Parathyroid adenoma (tissue), 2 donors: ENCODE results near the gene MRPL46.
"Not testable (repeated sequence)": the region's sequence is repeated elsewhere in the genome, so short reads cannot be mapped to it uniquely, and the experiment has no call there.

ENCODE experiments used
- H2AFZ ChIP-seq: fragments of 300-600 bp; sonication (generic); one replicate; pipeline ENCODE4 v1.7.0; 2017; ENCODE audit warnings: antibody characterized with exemption, mild to moderate bottlenecking
- H3K27ac ChIP-seq: fragments of 300-600 bp; sonication (generic); one replicate; pipeline ENCODE4 v1.7.0; 2017
- H3K27me3 ChIP-seq: fragments of 300-600 bp; sonication (generic); one replicate; pipeline ENCODE4 v1.7.0; 2017; ENCODE audit warnings: low read length; ENCODE audit not compliant: control insufficient read depth, insufficient read depth
- H3K36me3 ChIP-seq: fragments of 300-600 bp; sonication (generic); one replicate; pipeline ENCODE4 v1.7.0; 2017; ENCODE audit warnings: low read length; ENCODE audit not compliant: control insufficient read depth, insufficient read depth
- H3K4me1 ChIP-seq: fragments of 300-600 bp; sonication (generic); one replicate; pipeline ENCODE4 v1.7.0; 2017; ENCODE audit warnings: control low read depth
- H3K4me2 ChIP-seq: fragments of 300-600 bp; sonication (generic); one replicate; pipeline ENCODE4 v1.7.0; 2017; ENCODE audit warnings: low read length
- H3K4me3 ChIP-seq: fragments of 300-600 bp; sonication (generic); one replicate; pipeline ENCODE4 v1.7.0; 2017; ENCODE audit warnings: low read depth, low read length
- H3K79me2 ChIP-seq: fragments of 300-600 bp; sonication (generic); one replicate; pipeline ENCODE4 v1.7.0; 2017; ENCODE audit warnings: control low read depth
- H3K9ac ChIP-seq: fragments of 300-600 bp; sonication (generic); one replicate; pipeline ENCODE4 v1.7.0; 2017; ENCODE audit warnings: mild to moderate bottlenecking
- H3K9me3 ChIP-seq: fragments of 300-600 bp; sonication (generic); one replicate; pipeline ENCODE4 v1.7.0; 2017; ENCODE audit warnings: low read length; ENCODE audit not compliant: control insufficient read depth
- TF ChIP-seq, protein P1 (sequence below): fragments of 300-600 bp; sonication (generic); IDR thresholded peaks from one replicate; pipeline ENCODE4 v1.7.0; 2017; ENCODE audit warnings: antibody characterized with exemption, mild to moderate bottlenecking
- donor health status: primary hyperparathyroidism.

Gene MRPL46

DNA sequence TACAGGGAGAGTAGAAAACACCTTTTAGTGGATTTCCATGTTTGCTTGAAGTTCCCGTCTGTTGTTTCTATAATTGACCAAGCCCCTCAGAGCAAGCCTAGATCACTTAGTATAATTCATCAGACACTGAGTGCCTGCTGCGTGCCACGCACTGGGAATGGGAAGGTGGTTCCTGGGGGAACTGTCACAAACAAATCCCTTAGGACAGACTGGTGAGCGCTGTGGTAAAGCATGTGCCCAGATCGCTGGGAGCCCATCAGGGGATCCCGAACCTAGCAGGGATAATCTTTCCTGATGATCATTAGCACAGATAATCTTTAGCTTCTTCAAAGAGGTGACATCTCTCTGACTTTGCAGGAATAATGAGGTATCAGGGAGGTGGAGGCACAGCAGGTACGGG, 9.9 kb upstream of the MRPL46 start:
- Histone ChIP-seq H3K36me3 (no peaks in the 10 kb centered on the region), H3K27ac (no peak overlapping the region), H3K4me1 (no peaks in the 10 kb centered on the region), H3K27me3 (no peaks in the 10 kb centered on the region), H3K9ac (no peak overlapping the region), H3K4me2 (no peak overlapping the region), H3K79me2 (no peaks in the 10 kb centered on the region), H3K4me3 (no peak overlapping the region), H2AFZ (no peak overlapping the region), H3K9me3 (no peaks in the 10 kb centered on the region)
- TF ChIP-seq, protein P1, sequence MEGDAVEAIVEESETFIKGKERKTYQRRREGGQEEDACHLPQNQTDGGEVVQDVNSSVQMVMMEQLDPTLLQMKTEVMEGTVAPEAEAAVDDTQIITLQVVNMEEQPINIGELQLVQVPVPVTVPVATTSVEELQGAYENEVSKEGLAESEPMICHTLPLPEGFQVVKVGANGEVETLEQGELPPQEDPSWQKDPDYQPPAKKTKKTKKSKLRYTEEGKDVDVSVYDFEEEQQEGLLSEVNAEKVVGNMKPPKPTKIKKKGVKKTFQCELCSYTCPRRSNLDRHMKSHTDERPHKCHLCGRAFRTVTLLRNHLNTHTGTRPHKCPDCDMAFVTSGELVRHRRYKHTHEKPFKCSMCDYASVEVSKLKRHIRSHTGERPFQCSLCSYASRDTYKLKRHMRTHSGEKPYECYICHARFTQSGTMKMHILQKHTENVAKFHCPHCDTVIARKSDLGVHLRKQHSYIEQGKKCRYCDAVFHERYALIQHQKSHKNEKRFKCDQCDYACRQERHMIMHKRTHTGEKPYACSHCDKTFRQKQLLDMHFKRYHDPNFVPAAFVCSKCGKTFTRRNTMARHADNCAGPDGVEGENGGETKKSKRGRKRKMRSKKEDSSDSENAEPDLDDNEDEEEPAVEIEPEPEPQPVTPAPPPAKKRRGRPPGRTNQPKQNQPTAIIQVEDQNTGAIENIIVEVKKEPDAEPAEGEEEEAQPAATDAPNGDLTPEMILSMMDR = no peak

DNA sequence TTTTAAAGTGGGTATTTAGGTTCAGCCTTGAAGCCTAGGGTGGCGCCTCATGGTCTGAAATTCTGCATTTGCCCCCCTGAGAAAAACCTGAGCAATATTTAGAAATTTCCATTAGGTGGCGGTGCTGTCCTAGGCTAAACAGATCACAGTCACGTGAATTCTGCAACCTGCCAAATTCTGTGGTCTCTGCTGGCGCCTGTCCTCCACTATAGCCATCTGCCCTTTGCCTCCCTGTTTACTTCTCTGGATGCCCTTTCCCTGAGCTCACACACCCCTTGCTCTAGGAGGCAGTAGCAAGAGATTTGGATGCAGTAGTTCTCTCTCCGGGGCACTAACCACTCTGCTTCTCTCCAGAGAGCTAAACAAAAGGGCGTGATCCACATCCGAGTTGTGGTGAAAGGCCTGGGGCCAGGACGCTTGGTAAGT, 9.5 kb upstream of the MRPL46 start:
- Histone ChIP-seq H3K9ac (no peak overlapping the region), H3K4me2 (no peak overlapping the region), H3K79me2 (no peaks in the 10 kb centered on the region), H3K27ac (no peak overlapping the region), H3K4me3 (no peak overlapping the region), H3K4me1 (no peaks in the 10 kb centered on the region), H2AFZ (no peak overlapping the region), H3K36me3 (no peaks in the 10 kb centered on the region), H3K9me3 (no peaks in the 10 kb centered on the region), H3K27me3 (no peaks in the 10 kb centered on the region)
- TF ChIP-seq, protein P1 = no peak

DNA sequence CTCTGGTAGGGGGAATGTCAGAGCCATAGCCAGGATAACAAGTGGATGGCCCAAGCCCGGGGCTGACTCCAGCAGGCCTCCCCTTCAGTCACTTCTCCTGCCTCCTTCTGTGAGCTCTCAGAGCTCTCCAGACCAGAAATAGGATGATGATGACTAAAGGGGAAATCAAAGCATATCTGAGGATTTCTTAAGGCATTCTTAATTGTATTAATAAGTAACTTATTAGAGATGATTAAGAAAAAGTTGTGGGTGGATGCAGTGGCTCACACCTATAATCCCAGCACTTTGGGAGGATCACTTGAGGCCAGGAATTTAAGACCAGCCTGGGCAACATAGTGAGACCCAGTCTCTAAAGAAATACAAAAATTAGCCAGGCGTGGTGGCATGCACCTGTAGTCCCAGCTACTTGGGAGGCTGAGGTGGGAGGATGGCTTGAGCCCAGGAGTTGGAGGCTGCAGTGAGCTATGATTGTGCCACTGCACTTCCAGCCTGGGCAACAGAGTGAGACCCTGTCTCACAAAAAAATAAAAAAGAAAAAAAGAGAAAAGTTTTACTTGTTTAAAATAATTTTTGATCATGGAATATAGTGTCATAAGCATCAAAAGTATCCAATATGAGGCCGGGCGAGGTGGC, 6.6 kb upstream of the MRPL46 start:
- H3K4me3 ChIP-seq, H3K36me3 ChIP-seq, H3K27ac ChIP-seq: not testable (repeated sequence)

DNA sequence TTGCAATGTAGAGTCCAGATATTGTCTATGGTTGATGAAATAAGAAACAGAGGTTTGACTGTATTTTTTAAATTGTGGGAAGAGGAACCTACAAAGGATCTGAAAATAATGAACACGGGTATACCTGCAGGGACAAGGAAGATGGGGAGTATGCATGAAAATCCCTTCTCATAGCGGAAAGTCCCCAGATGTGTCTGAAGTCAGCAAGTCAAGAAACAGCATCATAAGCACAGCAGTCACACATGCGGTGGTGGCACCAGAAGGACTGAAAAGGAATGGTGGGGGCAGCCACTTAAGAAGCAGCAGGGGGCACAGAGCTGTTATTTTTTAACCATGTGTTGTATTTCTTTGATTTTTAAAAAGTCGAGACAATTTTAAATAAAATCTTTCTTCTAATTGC, 5.0 kb upstream of the MRPL46 start:
- no peak overlapping the region for H3K4me2 ChIP-seq
- no peaks in the 10 kb centered on the region for H3K9me3 ChIP-seq
- H3K9ac ChIP-seq = no peak overlapping the region
- peaks cover 6% of the 10 kb centered on the region for H3K79me2 ChIP-seq
- no peaks in the 10 kb centered on the region for H3K4me1 ChIP-seq
- H3K4me3 ChIP-seq = no peak overlapping the region
- no peaks in the 10 kb centered on the region for H3K27me3 ChIP-seq
- H3K27ac ChIP-seq = no peak overlapping the region
- TF ChIP-seq, protein P1 = no peak
- no peak overlapping the region for H2AFZ ChIP-seq
- no peaks in the 10 kb centered on the region for H3K36me3 ChIP-seq

More for the DNA sequence above, 6.6 kb upstream of the MRPL46 start:
- not testable (repeated sequence) for H3K79me2 ChIP-seq, H3K27me3 ChIP-seq, H3K9ac ChIP-seq, H3K9me3 ChIP-seq, H3K4me2 ChIP-seq, H3K4me1 ChIP-seq, H2AFZ ChIP-seq

DNA sequence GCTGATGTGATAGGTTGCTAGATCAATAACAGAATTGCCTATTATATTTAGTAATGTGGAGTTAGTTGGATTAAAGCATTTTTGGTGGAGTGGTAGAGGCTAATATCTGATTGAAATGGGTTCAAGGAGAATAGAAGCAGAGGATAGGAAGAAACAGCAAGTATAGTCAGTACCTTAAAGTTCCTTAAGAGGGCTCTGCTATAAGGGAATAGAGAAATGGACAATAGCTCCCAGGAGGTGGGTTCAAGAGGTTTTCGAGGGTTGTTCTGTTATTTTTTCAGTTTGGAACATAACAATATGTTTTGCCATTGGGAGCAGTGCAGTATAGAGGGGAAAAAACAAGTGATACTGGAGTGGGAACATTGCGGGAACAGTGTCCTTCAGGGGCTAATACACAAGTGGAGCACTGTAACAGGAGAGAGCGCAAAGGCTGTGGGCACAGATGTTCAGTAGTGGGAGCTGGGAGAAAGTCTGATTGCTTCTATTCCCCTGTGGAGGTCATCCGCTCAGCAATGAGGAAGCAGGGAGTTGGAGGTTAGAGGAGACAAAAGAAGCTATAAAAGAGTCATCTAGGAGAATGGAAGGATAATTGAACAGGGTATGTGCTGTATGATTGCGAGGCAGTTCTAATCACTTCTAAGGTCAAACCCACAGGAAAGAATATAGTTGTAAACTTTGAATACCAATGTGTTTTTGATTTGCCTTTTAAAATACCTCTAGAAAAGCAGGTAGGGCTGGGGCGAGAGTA, 3.6 kb upstream of the MRPL46 start:
- H3K36me3 ChIP-seq = no peaks in the 10 kb centered on the region
- H2AFZ ChIP-seq = no peak overlapping the region

More for the DNA sequence above, 3.6 kb upstream of the MRPL46 start:
- TF ChIP-seq, protein P1 = no peak
- H3K27me3 ChIP-seq = no peaks in the 10 kb centered on the region
- H3K9me3 ChIP-seq = no peaks in the 10 kb centered on the region
- peaks cover 3% of the 10 kb centered on the region for H3K4me1 ChIP-seq
- H3K4me3 ChIP-seq = no peak overlapping the region
- H3K9ac ChIP-seq = no peak overlapping the region
- H3K27ac ChIP-seq = no peak overlapping the region
- H3K4me2 ChIP-seq = no peak overlapping the region
- H3K79me2 ChIP-seq = peaks cover 6% of the 10 kb centered on the region
